ENCODE measurements around the gene RIC8A. TPM values are rescaled to one million over a fixed set of nuclear protein-coding genes. Genes with fewer than 3 reads are reported as not detected.

The RIC8A gene
- total RNA-seq, 1 donor from 2014 or later = 95.5 TPM

DNA sequence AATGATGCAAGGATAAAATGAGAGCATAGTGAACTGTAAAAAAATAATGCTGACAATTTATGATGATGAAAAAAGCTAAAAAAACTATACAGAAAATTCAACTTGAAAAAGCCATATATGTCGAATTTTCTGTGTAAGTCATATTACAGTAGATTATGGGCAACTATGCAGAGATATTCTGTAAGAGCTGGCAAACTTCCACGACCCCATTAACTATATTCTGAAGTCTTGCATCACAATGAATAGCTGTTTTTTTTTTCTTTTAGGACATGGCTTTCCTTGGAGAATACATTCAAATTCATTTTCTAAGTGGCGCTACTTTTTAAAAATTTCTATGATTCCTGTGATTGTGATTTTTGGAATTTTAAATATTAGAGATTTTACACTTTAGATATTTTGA lies 47.7 kb downstream of the RIC8A start:
- Mint-ChIP-seq H3K27me3 (ENCODE audit: unreplicated experiment) (peaks cover 6% of the 10 kb centered on the region), H3K4me1 (ENCODE audit: low read depth, unreplicated experiment) (peaks cover 27% of the 10 kb centered on the region), H3K27ac (ENCODE audit: unreplicated experiment) (no peak overlapping the region), H3K9me3 (ENCODE audit: unreplicated experiment) (peaks cover 12% of the 10 kb centered on the region), H3K4me3 (ENCODE audit: unreplicated experiment) (no peak overlapping the region), H3K36me3 (ENCODE audit: unreplicated experiment) (peaks cover 8% of the 10 kb centered on the region)
- no peak for TF ChIP-seq CTCF (IDR thresholded peaks at IDR 0.05; ENCODE audit: partially characterized antibody, unreplicated experiment)
- no peak for DNase-seq

GRCh38 chr11:255816-256215 lies 48.3 kb downstream of the RIC8A start:
- Mint-ChIP-seq H3K27ac (ENCODE audit: unreplicated experiment) (no peak overlapping the region), H3K9me3 (ENCODE audit: unreplicated experiment) (peaks cover 12% of the 10 kb centered on the region), H3K4me3 (ENCODE audit: unreplicated experiment) (no peak overlapping the region), H3K36me3 (ENCODE audit: unreplicated experiment) (peaks cover 8% of the 10 kb centered on the region), H3K4me1 (ENCODE audit: low read depth, unreplicated experiment) (peaks cover 27% of the 10 kb centered on the region), H3K27me3 (ENCODE audit: unreplicated experiment) (peaks cover 6% of the 10 kb centered on the region)
- no peak for TF ChIP-seq CTCF (IDR thresholded peaks at IDR 0.05; ENCODE audit: partially characterized antibody, unreplicated experiment)
- no peak for DNase-seq

- peaks cover 7% of the 10 kb centered on the region for H3K9me3 Mint-ChIP-seq (ENCODE audit: unreplicated experiment)
- DNase-seq = no peak
- H3K4me3 Mint-ChIP-seq (ENCODE audit: unreplicated experiment) = no peak overlapping the region
- H3K36me3 Mint-ChIP-seq (ENCODE audit: unreplicated experiment) = peaks cover 10% of the 10 kb centered on the region
- peaks cover 15% of the 10 kb centered on the region for H3K4me1 Mint-ChIP-seq (ENCODE audit: low read depth, unreplicated experiment)
- no peak overlapping the region for H3K27ac Mint-ChIP-seq (ENCODE audit: unreplicated experiment)
- no peak for TF ChIP-seq CTCF (IDR thresholded peaks at IDR 0.05; ENCODE audit: partially characterized antibody, unreplicated experiment)
- peaks cover 3% of the 10 kb centered on the region for H3K27me3 Mint-ChIP-seq (ENCODE audit: unreplicated experiment)
Measured at GRCh38 chr11:256952-257737, 49.6 kb downstream of the RIC8A start.

DNA sequence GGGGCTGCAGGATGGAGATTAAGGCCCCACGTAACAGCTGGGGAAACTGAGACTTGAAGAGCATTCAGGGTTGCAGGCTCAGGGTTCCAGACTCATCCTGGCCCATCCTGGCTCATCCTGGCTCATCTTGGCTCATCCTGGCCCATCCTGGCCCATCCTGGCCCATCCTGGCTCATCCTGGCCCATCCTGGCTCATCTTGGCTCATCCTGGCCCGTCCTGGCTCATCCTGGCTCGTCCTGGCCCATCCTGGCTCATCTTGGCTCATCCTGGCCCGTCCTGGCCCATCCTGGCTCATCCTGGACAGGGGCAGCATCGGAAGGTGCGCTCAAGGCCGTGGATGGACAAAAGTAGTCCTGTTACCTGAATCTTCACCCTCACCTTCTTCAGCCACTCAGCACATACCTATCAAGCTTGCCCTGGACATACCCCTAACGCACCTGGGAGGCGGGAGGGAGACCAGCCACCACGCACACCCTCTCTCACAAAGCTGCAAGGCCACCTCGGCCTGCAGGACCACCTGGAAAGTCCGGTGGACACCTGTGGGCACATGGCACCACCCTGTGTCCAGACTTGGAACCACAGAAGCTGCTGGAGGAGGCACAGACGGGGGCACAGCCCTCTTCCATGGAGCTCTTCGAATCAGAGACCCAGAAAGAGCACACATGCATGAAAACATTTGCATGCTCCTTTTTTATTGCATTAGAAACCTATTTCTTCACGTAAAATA lies 50.4 kb downstream of the RIC8A start:
- Mint-ChIP-seq H3K36me3 (ENCODE audit: unreplicated experiment) (peaks cover 9% of the 10 kb centered on the region), H3K27me3 (ENCODE audit: unreplicated experiment) (peaks cover 3% of the 10 kb centered on the region), H3K27ac (ENCODE audit: unreplicated experiment) (no peak overlapping the region), H3K4me3 (ENCODE audit: unreplicated experiment) (no peak overlapping the region), H3K4me1 (ENCODE audit: low read depth, unreplicated experiment) (peaks cover 10% of the 10 kb centered on the region), H3K9me3 (ENCODE audit: unreplicated experiment) (peaks cover 7% of the 10 kb centered on the region)
- no peak for TF ChIP-seq CTCF (IDR thresholded peaks at IDR 0.05; ENCODE audit: partially characterized antibody, unreplicated experiment)
- no peak for DNase-seq

DNA sequence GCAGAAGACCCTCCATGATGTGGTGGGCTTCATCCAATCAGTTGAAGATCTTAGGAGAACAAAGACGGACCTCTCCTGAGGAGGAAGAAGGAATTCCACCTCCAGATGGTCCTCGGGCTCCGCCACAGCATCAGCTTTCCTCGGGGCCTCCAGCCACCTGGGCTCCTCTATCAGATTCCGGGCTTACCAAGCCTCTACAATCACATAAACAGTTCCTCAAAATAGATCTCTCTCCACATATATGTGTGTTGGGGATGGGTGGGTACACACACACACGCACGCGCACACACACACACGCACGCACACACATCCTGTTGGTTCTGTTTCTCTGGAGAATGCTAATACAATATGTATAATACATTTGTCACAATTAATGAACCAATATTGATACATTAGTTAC lies 51.9 kb downstream of the RIC8A start:
- Mint-ChIP-seq H3K4me1 (ENCODE audit: low read depth, unreplicated experiment) (no peaks in the 10 kb centered on the region), H3K27me3 (ENCODE audit: unreplicated experiment) (peaks cover 3% of the 10 kb centered on the region), H3K27ac (ENCODE audit: unreplicated experiment) (no peak overlapping the region), H3K4me3 (ENCODE audit: unreplicated experiment) (no peak overlapping the region), H3K36me3 (ENCODE audit: unreplicated experiment) (peaks cover 9% of the 10 kb centered on the region), H3K9me3 (ENCODE audit: unreplicated experiment) (peaks cover 7% of the 10 kb centered on the region)
- TF ChIP-seq CTCF (IDR thresholded peaks at IDR 0.05; ENCODE audit: partially characterized antibody, unreplicated experiment) = no peak
- no peak for DNase-seq
